Measurements from ENCODE around the gene APOL3.
A peak's percentile ranks its signal among the peaks of the same experiment; 100 is the strongest.

The APOL3 gene

DNA sequence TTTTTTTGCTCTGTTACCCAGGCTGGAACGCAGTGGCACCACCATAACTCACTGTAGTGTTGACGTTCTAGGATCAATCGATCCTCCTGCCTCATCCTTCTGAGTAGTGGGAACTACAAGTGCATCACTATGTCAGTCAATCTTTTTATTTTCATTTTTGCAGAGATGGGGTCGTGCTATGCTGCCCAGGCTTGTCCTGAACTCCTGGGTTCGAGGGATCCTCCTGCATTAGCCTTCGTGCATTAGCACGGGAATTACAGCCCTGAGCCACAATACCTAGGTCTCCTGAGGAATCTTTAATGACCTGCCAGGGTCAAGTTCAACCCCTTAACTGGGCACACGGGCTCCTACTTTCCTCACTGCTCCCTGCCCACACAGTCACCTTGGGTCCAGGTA is 4.4 kb downstream of the APOL3 start:
- no peaks in the 10 kb centered on the region for H3K9me2 ChIP-seq (ENCODE audit: low read depth, low read length)
- no peak overlapping the region for H2AFZ ChIP-seq (ENCODE audit: low read length)
- H3K36me3 ChIP-seq (ENCODE audit: insufficient read depth, low read length), result peaks cover 16% of the 10 kb centered on the region
- H3K9ac ChIP-seq (ENCODE audit: low read length), result no peak overlapping the region
- no peaks in the 10 kb centered on the region for H3K9me3 ChIP-seq (ENCODE audit: low read length)
- H3K4me3 ChIP-seq (ENCODE audit: low read depth, low read length, poor library complexity, severe bottlenecking), result no peak overlapping the region
- TF ChIP-seq, protein P1, sequence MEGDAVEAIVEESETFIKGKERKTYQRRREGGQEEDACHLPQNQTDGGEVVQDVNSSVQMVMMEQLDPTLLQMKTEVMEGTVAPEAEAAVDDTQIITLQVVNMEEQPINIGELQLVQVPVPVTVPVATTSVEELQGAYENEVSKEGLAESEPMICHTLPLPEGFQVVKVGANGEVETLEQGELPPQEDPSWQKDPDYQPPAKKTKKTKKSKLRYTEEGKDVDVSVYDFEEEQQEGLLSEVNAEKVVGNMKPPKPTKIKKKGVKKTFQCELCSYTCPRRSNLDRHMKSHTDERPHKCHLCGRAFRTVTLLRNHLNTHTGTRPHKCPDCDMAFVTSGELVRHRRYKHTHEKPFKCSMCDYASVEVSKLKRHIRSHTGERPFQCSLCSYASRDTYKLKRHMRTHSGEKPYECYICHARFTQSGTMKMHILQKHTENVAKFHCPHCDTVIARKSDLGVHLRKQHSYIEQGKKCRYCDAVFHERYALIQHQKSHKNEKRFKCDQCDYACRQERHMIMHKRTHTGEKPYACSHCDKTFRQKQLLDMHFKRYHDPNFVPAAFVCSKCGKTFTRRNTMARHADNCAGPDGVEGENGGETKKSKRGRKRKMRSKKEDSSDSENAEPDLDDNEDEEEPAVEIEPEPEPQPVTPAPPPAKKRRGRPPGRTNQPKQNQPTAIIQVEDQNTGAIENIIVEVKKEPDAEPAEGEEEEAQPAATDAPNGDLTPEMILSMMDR (IDR thresholded peaks at IDR 0.05; ENCODE audit: low read length), result no peak
- TF ChIP-seq EZH2 (IDR thresholded peaks at IDR 0.05; ENCODE audit: borderline replicate concordance, low read length), result no peak
- H4K20me1 ChIP-seq (ENCODE audit: insufficient read depth, low read length), result no peaks in the 10 kb centered on the region
- peaks cover 68% of the 10 kb centered on the region for H3K4me1 ChIP-seq (ENCODE audit: insufficient read depth, low read length, severe bottlenecking)
- peak overlapping the region; percentile 98; the same call in 1 of the 2 replicates for H3K4me2 ChIP-seq (ENCODE audit: low read length)
- H3K79me2 ChIP-seq (ENCODE audit: insufficient read depth, low read length), result peaks cover 21% of the 10 kb centered on the region
- no peaks in the 10 kb centered on the region for H3F3A ChIP-seq (ENCODE audit: insufficient read depth, low read length)
- peak overlapping the region; percentile 80 for H3K27ac ChIP-seq (ENCODE audit: low read depth, low read length, poor library complexity, severe bottlenecking)
- H3K27me3 ChIP-seq (ENCODE audit: insufficient read depth, low read length), result no peaks in the 10 kb centered on the region

DNA sequence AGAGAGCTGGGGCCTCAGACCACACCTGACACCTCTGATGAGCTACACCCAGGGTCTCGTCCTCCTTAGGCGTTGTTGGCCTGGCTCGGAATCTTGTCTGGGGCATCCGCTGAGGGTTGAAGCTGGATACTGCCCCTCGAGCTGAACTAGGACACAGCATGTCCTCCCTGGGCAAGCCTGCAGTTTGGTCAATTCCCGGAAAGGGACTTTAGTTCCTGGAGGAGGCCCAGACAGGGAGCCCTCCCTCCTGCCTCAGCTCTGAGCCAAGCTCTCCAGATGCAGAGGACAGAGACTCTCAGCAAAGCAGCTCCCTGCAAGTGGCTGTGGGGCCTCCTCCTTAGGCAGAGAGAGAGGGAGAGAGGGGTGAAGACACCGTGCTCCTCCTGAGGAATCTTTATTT is 4.9 kb downstream of the APOL3 start:
- Histone ChIP-seq H3F3A (ENCODE audit: insufficient read depth, low read length) (no peaks in the 10 kb centered on the region), H3K9ac (ENCODE audit: low read length) (no peak overlapping the region), H3K27ac (ENCODE audit: low read depth, low read length, poor library complexity, severe bottlenecking) (peak overlapping the region; percentile 80), H2AFZ (ENCODE audit: low read length) (no peak overlapping the region), H3K27me3 (ENCODE audit: insufficient read depth, low read length) (no peaks in the 10 kb centered on the region), H3K4me1 (ENCODE audit: insufficient read depth, low read length, severe bottlenecking) (peaks cover 68% of the 10 kb centered on the region), H3K79me2 (ENCODE audit: insufficient read depth, low read length) (peaks cover 23% of the 10 kb centered on the region), H3K4me3 (ENCODE audit: low read depth, low read length, poor library complexity, severe bottlenecking) (no peak overlapping the region), H3K4me2 (ENCODE audit: low read length) (no peak overlapping the region), H3K9me2 (ENCODE audit: low read depth, low read length) (no peaks in the 10 kb centered on the region), H4K20me1 (ENCODE audit: insufficient read depth, low read length) (no peaks in the 10 kb centered on the region), H3K9me3 (ENCODE audit: low read length) (no peaks in the 10 kb centered on the region), H3K36me3 (ENCODE audit: insufficient read depth, low read length) (peaks cover 16% of the 10 kb centered on the region)
- TF ChIP-seq, protein P1 (IDR thresholded peaks at IDR 0.05; ENCODE audit: low read length), result no peak
- no peak for TF ChIP-seq EZH2 (IDR thresholded peaks at IDR 0.05; ENCODE audit: borderline replicate concordance, low read length)

DNA sequence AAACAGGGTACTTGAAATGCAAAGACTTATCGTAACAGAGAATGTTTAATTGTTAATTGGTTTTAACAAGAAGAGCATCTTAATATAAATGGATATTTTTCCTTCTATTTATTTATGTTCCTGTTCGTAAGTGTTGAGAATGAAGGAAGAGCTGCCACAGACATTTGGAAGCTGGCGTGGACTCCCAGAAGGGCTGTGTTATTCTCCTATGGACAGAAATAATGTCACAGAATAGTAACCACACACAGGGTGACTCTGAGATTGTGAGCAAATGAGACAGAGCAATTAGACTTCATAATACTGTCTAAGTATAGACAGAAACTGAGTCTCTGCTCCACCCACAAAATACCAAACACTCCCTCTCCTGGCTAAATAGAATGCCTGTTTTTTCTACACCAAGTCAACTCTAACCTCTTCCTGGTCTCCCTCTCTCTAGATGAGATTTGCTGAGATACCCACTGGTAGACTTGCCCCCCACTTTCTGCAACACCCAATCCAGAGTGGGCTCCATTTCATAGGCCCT is 6.1 kb downstream of the APOL3 start:
- H3K36me3 ChIP-seq (ENCODE audit: insufficient read depth, low read length), result peaks cover 17% of the 10 kb centered on the region
- peaks cover 67% of the 10 kb centered on the region for H3K4me1 ChIP-seq (ENCODE audit: insufficient read depth, low read length, severe bottlenecking)
- H3K4me3 ChIP-seq (ENCODE audit: low read depth, low read length, poor library complexity, severe bottlenecking), result no peak overlapping the region
- H3K27me3 ChIP-seq (ENCODE audit: insufficient read depth, low read length), result no peaks in the 10 kb centered on the region
- peak overlapping the region; percentile 80 for H3K27ac ChIP-seq (ENCODE audit: low read depth, low read length, poor library complexity, severe bottlenecking)
- no peaks in the 10 kb centered on the region for H3F3A ChIP-seq (ENCODE audit: insufficient read depth, low read length)
- H4K20me1 ChIP-seq (ENCODE audit: insufficient read depth, low read length), result no peaks in the 10 kb centered on the region
- no peak overlapping the region for H3K9ac ChIP-seq (ENCODE audit: low read length)
- no peak overlapping the region for H2AFZ ChIP-seq (ENCODE audit: low read length)
- H3K79me2 ChIP-seq (ENCODE audit: insufficient read depth, low read length), result peaks cover 20% of the 10 kb centered on the region
- TF ChIP-seq, protein P1 (IDR thresholded peaks at IDR 0.05; ENCODE audit: low read length), result no peak
- TF ChIP-seq EZH2 (IDR thresholded peaks at IDR 0.05; ENCODE audit: borderline replicate concordance, low read length), result no peak
- H3K4me2 ChIP-seq (ENCODE audit: low read length), result no peak overlapping the region
- no peaks in the 10 kb centered on the region for H3K9me2 ChIP-seq (ENCODE audit: low read depth, low read length)
- H3K9me3 ChIP-seq (ENCODE audit: low read length), result no peaks in the 10 kb centered on the region
